Measurements from ENCODE around the gene FGF14.

FGF14 gene

DNA sequence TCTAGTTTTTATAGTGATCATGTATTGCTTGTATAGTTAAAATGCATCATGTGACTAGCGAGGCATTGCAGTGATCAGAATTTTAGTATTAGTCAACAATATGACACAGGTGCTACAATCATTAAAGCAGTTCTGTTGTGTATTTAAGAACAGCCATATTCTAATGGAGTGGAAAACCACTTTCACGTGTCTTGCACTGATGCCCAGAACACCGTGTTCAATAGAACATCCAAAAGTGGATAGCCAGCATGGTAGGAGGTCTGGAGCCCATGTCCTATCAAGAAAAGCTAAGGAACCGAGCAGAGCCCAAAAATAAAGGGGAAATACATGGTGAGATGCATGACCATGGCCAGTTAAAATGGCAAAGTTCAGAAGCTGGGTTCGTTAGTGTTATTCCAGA lies 55.1 kb downstream of the FGF14 start:
- H3K36me3 ChIP-seq (replicated peaks; ENCODE audit: low read depth, low read length), result no peaks in the 10 kb centered on the region
- no peaks in the 10 kb centered on the region for H4K20me1 ChIP-seq (ENCODE audit: insufficient read depth, low read length)
- no peak overlapping the region for H3K27ac ChIP-seq (ENCODE audit: low read length)
- no peak for TF ChIP-seq EZH2phosphoT487 (IDR thresholded peaks at IDR 0.05; ENCODE audit: low read depth)
- TF ChIP-seq, protein P1, sequence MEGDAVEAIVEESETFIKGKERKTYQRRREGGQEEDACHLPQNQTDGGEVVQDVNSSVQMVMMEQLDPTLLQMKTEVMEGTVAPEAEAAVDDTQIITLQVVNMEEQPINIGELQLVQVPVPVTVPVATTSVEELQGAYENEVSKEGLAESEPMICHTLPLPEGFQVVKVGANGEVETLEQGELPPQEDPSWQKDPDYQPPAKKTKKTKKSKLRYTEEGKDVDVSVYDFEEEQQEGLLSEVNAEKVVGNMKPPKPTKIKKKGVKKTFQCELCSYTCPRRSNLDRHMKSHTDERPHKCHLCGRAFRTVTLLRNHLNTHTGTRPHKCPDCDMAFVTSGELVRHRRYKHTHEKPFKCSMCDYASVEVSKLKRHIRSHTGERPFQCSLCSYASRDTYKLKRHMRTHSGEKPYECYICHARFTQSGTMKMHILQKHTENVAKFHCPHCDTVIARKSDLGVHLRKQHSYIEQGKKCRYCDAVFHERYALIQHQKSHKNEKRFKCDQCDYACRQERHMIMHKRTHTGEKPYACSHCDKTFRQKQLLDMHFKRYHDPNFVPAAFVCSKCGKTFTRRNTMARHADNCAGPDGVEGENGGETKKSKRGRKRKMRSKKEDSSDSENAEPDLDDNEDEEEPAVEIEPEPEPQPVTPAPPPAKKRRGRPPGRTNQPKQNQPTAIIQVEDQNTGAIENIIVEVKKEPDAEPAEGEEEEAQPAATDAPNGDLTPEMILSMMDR (IDR thresholded peaks at IDR 0.05; ENCODE audit: low read depth, low read length), result no peak
- H2AFZ ChIP-seq (ENCODE audit: low read depth, low read length), result no peak overlapping the region
- no peak overlapping the region for H3K4me3 ChIP-seq (ENCODE audit: low read length)
- H3K79me2 ChIP-seq (ENCODE audit: low read length), result no peaks in the 10 kb centered on the region
- H3K9me3 ChIP-seq (ENCODE audit: insufficient read depth, low read length), result no peaks in the 10 kb centered on the region
- H3K9ac ChIP-seq (ENCODE audit: low read length), result no peak overlapping the region
- no peak overlapping the region for H3K4me2 ChIP-seq (ENCODE audit: low read length)
- H3K27me3 ChIP-seq (ENCODE audit: low read depth, low read length), result no peaks in the 10 kb centered on the region
- no peaks in the 10 kb centered on the region for H3K4me1 ChIP-seq (ENCODE audit: low read length)

- Histone ChIP-seq H3K79me2 (ENCODE audit: low read length) (no peaks in the 10 kb centered on the region), H3K27me3 (ENCODE audit: low read depth, low read length) (no peaks in the 10 kb centered on the region), H3K4me1 (ENCODE audit: low read length) (no peaks in the 10 kb centered on the region), H4K20me1 (ENCODE audit: insufficient read depth, low read length) (no peaks in the 10 kb centered on the region), H3K4me3 (ENCODE audit: low read length) (no peak overlapping the region), H3K27ac (ENCODE audit: low read length) (no peak overlapping the region), H3K36me3 (replicated peaks; ENCODE audit: low read depth, low read length) (no peaks in the 10 kb centered on the region), H3K9me3 (ENCODE audit: insufficient read depth, low read length) (no peaks in the 10 kb centered on the region), H2AFZ (ENCODE audit: low read depth, low read length) (no peak overlapping the region), H3K9ac (ENCODE audit: low read length) (no peak overlapping the region), H3K4me2 (ENCODE audit: low read length) (no peak overlapping the region)
- TF ChIP-seq EZH2phosphoT487 (IDR thresholded peaks at IDR 0.05; ENCODE audit: low read depth), result no peak
- TF ChIP-seq, protein P1 (IDR thresholded peaks at IDR 0.05; ENCODE audit: low read depth, low read length), result no peak
Measured at GRCh38 chr13:102344410-102344809, 57.4 kb downstream of the FGF14 start.

- Histone ChIP-seq H3K4me1 (ENCODE audit: low read length) (no peaks in the 10 kb centered on the region), H3K4me3 (ENCODE audit: low read length) (no peak overlapping the region), H3K9ac (ENCODE audit: low read length) (no peak overlapping the region), H3K27ac (ENCODE audit: low read length) (no peak overlapping the region), H3K27me3 (ENCODE audit: low read depth, low read length) (no peaks in the 10 kb centered on the region), H4K20me1 (ENCODE audit: insufficient read depth, low read length) (no peaks in the 10 kb centered on the region), H3K36me3 (replicated peaks; ENCODE audit: low read depth, low read length) (no peaks in the 10 kb centered on the region), H3K9me3 (ENCODE audit: insufficient read depth, low read length) (no peaks in the 10 kb centered on the region), H2AFZ (ENCODE audit: low read depth, low read length) (no peak overlapping the region), H3K79me2 (ENCODE audit: low read length) (no peaks in the 10 kb centered on the region), H3K4me2 (ENCODE audit: low read length) (no peak overlapping the region)
- TF ChIP-seq EZH2phosphoT487 (IDR thresholded peaks at IDR 0.05; ENCODE audit: low read depth), result no peak
- TF ChIP-seq, protein P1 (IDR thresholded peaks at IDR 0.05; ENCODE audit: low read depth, low read length), result no peak
Measured at GRCh38 chr13:102333320-102334198, 68.3 kb downstream of the FGF14 start.

DNA sequence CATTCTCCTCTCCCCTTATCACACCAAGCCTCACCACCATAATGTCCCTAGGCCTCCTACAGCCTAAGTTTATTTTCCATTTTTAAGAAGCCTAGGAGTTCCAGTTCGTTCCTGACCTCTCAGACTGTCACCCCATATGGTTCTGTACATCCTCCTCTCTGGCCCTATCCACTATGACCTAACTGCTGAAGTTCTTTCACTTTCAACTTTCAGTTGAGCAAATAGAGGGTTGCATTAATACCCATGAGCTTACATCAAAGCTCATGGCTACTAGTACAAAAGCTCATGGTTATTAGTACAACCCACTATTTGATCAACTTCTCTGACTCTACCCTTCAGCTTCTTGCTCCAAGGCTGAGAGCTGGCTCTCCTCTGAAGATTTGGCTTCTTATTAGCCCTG lies 72.9 kb downstream of the FGF14 start:
- H3K9ac ChIP-seq (ENCODE audit: low read length), result no peak overlapping the region
- H3K9me3 ChIP-seq (ENCODE audit: insufficient read depth, low read length), result no peaks in the 10 kb centered on the region
- H3K4me1 ChIP-seq (ENCODE audit: low read length), result no peaks in the 10 kb centered on the region
- no peaks in the 10 kb centered on the region for H3K36me3 ChIP-seq (replicated peaks; ENCODE audit: low read depth, low read length)
- H3K4me3 ChIP-seq (ENCODE audit: low read length), result no peak overlapping the region
- H3K27me3 ChIP-seq (ENCODE audit: low read depth, low read length), result no peaks in the 10 kb centered on the region
- H3K4me2 ChIP-seq (ENCODE audit: low read length), result no peak overlapping the region
- H4K20me1 ChIP-seq (ENCODE audit: insufficient read depth, low read length), result no peaks in the 10 kb centered on the region
- H3K27ac ChIP-seq (ENCODE audit: low read length), result no peak overlapping the region
- H2AFZ ChIP-seq (ENCODE audit: low read depth, low read length), result no peak overlapping the region
- no peaks in the 10 kb centered on the region for H3K79me2 ChIP-seq (ENCODE audit: low read length)
- TF ChIP-seq EZH2phosphoT487 (IDR thresholded peaks at IDR 0.05; ENCODE audit: low read depth), result no peak
- TF ChIP-seq, protein P1 (IDR thresholded peaks at IDR 0.05; ENCODE audit: low read depth, low read length), result no peak
